ENCODE results near the gene ZSCAN26.

DNA sequence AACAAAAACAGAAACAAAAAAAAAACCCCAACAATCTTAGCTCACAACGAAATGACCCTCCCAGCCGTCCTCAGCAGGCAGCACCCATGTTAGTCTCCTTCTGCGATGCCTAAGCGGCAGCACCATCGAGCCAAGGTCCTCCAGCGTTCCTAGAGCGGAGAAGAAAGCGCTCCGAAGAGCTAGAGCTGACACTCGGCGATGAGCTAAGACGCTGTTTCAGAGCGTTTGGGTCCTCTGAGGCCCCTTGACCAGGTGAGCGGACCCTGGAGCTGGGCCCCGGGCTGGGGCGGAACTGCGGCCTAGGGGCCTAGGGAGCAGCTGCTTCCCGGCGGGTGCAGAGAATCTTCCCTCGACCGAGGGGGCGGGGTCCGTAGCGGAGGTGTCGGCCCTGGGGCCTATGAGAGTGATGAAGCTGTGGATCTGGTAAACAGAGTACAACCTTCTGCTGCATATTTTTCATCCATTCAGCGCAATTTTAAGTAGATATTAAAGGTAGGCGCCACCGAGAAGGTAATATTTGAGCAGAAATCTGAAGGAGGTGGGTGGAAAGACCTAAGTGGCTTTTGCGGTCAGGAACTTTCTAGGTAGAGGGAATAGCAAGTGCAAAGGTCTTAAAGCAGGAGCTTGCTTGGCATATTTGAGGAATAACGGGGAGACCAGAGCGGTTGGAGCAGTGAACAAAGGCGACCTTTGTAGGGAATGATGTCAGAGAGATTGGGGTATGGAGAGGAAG, at the start of gene ZSCAN26:
- TF ChIP-seq POLR2A (IDR thresholded peaks at IDR 0.05; ENCODE audit: low read depth, low read length) (peak; percentile 87), POLR2AphosphoS5 (IDR thresholded peaks at IDR 0.05; ENCODE audit: low read depth, low read length) (peak; percentile 76; the same call in 1 of the 2 replicates)
